GM21723 (cell line): ENCODE data around the gene MPEG1.

Experiments
- ATAC-seq: cut with Tn5 transposase; IDR thresholded peaks from one replicate; pipeline ENCODE4 v1.9.1; 2021; ENCODE audit warnings: mild to moderate bottlenecking, moderate library complexity; ENCODE audit not compliant: unreplicated experiment

Gene MPEG1

GRCh38 chr11:59218893-59219292 is 6.2 kb upstream of the MPEG1 start:
- ATAC-seq = no peak

GRCh38 chr11:59218319-59218718 is 5.6 kb upstream of the MPEG1 start:
- ATAC-seq = no peak

DNA sequence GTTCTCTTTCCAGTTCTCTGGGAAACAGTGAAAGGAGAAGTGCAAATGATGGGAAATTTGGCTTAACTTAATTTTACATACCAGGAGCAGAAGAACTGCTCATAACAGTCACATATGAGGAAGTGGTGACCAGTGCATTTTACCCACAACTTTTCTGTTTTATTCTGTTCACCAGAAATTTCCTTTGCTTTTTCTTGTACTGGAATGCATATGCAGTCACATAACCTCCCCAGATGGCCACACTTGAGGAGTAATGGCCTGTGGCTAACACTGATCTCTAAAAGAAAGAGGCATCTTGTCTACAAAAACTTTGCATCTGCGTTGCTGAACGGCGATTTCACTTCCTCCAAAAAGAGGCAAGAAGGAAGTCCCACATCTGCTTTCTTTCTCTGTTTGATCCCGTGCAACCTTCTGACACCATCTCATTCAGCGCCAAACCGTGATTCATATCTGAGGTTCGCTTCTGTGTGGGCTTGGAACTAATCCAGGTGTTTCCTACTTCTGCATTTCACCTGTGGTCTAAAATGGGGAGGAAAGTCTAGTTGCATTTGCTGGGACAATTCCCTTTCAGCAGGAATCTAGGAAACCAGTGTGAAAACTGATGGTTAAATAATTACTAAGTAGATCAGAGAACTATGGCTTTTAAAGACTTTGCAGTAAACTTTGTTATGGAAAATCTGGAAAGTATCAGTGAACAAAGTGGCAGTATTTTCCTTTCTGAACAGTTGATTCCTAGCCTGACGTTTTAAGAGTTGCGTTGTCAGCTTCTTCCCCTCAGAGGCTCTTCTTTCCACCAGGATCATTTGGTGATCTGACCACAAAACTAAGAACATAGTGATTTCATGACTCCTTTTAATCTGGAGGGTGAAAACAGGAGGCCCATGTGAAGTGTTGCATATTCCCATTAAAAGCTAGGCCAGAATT is 4.2 kb upstream of the MPEG1 start:
- peak; percentile 89 for ATAC-seq

GRCh38 chr11:59214141-59214893 is 1.6 kb upstream of the MPEG1 start:
- ATAC-seq = no peak

DNA sequence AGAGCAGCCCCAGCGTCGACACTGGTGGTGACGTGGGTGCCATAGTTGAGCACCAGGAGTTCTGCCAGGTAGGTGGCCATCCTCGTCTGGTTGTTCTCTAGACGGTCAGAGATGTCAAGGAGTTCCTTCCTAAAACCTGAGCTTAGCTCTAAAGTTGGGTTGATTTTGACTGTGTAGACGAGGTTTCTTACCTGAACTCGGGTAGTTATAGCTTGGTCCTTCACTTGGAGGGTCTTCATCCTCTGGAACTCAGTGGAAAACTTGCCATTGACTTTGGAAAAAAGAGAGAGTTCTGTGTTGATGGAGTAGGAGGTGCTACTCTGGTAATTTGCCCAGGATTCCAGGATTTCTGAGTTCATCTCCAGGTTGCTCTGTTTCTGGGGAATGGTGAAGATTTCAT is 505 bp downstream of the MPEG1 start:
- ATAC-seq = no peak

GRCh38 chr11:59208956-59209355 is 3.8 kb downstream of the MPEG1 start:
- no peak for ATAC-seq

DNA sequence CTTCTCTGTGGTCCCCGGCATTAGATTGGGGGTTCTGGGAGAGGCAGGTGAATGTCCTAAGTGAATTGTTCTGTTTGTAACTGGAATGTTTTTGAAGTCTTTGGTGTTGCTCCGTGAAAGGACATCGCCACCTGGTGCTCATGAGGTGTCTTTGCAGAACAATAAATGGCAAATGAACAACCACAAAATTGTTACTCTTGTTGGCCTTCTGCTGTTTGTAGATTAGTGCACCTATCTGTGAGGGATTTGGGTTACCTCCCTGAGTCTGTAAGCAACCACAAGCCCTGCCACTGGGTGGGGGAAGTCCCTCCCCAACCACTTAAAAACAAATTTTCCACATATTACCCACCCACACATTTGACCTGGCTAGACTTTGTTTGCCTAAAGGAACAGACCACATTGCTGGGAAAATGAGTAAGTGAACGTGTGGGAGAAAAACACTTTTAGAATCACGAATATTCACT is 4.7 kb downstream of the MPEG1 start:
- peak; percentile 73 for ATAC-seq

DNA sequence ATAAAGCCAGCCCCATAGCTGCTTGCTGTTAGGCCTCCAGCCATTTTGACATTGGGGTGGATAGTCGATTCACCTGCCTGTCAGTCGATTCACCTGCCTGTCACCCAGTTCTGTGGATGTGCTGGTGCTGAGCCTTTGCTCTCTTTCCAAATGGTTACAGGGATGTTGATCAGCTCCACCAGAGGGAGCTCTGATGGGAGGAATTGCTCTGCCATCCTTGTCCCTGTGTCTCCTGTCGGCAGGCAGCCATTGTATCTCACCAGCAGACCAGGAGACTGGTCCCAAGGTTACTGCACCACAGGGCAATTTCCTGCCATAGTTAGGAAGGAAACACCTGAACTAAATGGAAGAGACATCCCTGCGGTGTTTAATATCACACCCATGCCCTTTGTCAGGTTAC is 6.1 kb downstream of the MPEG1 start:
- no peak for ATAC-seq

GRCh38 chr11:59205648-59206047 is 7.1 kb downstream of the MPEG1 start:
- no peak for ATAC-seq

GRCh38 chr11:59204746-59205145 is 8.0 kb downstream of the MPEG1 start:
- ATAC-seq = no peak

DNA sequence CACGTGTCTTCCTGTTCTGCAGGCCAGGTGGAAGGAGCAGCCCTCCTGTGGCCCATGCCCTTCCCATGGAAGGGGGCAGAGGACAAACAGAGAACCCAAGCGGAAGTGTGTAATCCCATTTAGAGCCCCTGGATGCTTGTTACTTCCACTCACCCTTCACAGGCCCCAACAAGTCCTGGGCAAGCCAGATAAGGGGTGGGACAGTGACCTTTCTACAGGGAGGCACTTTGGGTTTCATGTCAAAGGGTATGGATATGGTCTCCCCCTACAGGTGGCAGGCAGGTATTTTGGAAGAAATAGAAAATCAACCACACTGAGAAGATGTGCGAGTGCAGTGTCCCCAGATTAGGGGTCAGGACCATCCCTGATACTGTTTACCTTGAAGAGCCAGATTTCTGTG is 11.4 kb downstream of the MPEG1 start:
- no peak for ATAC-seq

GRCh38 chr11:59200423-59200746 is 12.3 kb downstream of the MPEG1 start:
- peak; percentile 35 for ATAC-seq

DNA sequence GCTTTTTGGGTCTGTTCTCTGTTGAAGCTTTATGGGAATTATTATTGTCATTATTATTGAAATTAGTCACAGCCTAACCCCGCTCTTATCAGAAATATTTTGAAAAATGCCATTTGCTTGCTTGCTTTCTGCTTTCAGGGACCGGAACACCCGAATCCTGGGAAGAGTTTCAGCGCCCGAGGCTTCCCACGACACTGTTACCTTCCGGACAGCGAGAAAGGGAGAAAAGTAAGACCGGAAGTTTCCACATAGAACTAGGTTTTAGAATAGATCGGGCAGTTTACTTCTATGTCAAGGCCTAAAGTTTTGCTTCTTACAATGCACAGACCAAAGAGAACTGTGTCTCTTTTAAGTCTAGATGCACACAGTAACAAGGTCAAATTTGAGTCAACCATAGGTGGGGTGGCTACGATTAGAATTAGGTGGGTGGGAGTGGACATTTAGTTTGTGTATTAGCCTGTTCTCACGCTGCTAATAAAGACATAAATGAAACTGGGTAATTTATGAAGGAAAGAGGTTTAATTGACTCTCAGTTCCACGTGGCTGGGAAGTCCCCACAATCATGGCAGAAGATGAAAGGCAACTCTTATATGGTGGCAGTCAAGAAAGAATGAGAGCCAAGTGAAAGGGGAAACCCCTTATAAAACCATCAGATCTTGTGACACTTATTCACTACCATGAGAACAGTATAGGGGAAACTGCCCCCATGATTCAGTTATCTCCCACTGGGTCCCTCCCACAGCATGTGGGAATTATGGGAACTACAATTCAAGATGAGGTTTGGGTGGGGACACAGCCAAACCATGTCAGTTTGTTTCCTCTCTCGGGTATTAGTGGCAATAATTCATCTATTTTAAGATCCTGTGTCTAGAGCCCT is 12.9 kb downstream of the MPEG1 start:
- peak; percentile 52 for ATAC-seq

- no peak for ATAC-seq
Measured at GRCh38 chr11:59198726-59199125, 14.0 kb downstream of the MPEG1 start.

GRCh38 chr11:59197991-59198390 is 14.7 kb downstream of the MPEG1 start:
- no peak for ATAC-seq

DNA sequence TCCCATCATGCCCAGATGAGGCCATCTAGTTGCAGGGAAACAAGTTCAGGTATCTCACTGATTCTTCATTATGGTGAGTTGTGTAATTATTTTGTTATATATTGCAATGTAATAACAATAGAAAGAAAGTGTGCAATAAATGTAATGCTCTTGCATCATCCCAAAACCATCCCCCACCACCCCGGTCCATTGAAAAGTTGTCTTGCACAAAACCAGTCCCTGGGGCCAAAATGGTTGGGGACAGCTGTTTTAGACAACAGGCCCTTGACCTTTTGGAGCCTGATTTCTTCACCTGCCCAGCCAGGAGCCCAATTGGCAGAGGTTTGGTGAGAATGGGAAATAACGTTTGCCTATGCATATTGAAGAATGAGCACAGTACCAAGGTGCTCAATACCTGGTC is 15.9 kb downstream of the MPEG1 start:
- no peak for ATAC-seq

GRCh38 chr11:59195586-59195985 is 17.1 kb downstream of the MPEG1 start:
- ATAC-seq = no peak

DNA sequence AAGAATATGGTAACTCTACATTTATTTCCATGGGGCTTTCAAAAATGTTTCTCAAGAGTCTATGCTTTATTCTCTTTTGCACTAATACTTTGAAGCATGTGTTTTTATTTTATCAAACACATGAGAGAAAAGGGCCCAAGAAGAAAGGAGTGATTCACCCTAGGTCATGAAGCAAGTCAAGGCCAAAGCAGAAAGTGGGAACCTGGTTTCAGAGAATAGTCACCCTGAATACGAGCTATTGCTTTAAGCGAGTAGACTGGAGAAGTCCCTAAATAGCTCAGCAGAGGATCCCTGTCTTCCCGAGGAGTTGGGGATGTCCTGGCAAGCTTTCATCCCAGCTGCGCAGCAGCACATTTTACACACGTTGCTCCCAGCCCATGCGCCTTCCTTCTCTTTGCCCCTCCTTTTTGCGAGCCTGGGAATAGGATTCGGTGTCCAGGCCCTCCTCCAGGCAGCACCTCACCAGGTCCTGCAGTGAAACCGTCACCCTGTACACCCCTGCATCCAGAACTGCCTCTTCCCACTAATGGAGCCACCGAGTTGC is 19.1 kb downstream of the MPEG1 start:
- no peak for ATAC-seq

- ATAC-seq = no peak
Measured at GRCh38 chr11:59192446-59193020, 20.2 kb downstream of the MPEG1 start.

DNA sequence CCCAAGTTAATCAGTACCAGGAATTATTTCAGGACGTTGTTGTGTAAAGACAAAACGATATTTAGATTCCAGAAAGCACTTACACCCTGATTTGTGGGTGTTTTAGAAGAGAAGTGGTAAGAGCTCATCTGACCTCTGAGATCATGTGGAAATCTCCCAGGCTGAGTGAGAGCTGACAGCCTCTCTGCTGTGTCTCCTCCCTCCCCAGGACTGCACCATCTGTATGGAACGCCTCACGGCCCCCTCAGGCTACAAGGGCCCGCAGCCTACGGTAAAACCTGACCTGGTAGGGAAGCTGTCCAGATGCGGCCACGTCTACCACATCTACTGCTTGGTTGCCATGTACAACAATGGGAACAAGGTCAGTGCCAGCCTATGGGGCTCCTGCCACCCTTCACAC is 20.8 kb downstream of the MPEG1 start:
- ATAC-seq = no peak

DNA sequence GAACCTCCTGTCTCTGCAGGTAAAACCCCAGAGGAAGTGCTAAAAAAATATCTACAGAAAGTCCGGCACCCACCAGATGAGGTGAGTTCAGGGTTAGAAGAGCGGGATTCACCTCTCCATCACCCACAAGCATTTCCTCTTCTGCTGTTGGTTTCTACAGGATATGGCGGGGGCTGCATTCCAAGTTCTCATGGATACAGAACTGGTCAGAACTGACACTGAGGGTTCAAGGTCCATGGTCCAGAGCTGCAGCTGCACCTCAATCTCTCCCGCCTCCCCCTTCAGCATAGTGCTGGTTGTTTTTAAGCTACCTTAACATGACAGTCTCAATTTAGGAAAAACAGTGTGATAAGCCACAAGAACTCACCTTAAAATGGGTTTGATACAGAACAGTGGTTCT is 21.6 kb downstream of the MPEG1 start:
- ATAC-seq = no peak
